Measurements from ENCODE around the gene DCDC2C. TPM values are rescaled to one million over a fixed set of nuclear protein-coding genes. Genes with fewer than 3 reads are reported as not detected.

DCDC2C gene
- total RNA-seq, 1 experiment from 2014 or later: not detected

DNA sequence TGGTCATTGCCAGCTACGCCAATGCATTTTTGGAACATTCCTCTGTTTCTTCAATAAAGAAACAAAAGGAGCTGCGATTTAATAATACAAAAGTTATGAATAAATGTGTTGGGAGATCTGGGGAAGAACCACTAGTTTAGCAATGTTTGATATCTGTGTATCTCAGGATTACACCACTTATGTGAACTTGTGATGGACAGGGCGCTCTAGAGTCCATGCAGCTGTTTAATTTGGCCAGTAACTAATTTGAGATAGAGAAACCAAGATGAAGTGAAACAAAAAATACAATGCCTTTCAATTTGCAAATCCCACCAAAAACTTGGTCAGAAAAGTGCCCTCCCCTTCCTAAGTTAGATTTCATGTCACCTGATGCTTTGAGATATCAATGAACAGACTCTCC is 6.8 kb upstream of the DCDC2C start:
- in situ Hi-C loops (cut with HindIII; ENCODE audit: low pct_unique_long_range_greater_than_20kb, low sequenced_read_pairs): no loop called here
- DNase-seq (ENCODE audit: low read depth, low spot score): no peak

DNA sequence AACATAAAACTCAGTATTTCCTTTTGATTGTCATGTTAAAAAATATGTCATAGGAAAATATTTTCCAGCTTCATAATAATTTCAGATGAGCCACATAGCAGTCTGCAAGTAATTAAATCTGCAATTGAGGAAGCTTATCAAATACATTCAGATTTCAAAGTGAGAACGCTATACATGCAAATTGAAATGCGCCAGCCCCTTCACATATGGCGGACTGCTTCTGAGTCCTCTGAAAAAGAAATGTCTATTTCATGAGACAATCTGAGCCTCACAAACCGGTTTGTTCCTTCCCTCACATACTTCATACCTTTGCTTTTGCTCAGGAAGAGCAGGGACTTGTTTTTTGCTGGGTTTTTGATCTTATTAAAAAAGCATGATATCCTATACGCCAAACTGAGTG is 2.3 kb upstream of the DCDC2C start:
- DNase-seq (ENCODE audit: low read depth, low spot score): no peak
- in situ Hi-C loops (cut with HindIII; ENCODE audit: low pct_unique_long_range_greater_than_20kb, low sequenced_read_pairs): no loop called here

DNA sequence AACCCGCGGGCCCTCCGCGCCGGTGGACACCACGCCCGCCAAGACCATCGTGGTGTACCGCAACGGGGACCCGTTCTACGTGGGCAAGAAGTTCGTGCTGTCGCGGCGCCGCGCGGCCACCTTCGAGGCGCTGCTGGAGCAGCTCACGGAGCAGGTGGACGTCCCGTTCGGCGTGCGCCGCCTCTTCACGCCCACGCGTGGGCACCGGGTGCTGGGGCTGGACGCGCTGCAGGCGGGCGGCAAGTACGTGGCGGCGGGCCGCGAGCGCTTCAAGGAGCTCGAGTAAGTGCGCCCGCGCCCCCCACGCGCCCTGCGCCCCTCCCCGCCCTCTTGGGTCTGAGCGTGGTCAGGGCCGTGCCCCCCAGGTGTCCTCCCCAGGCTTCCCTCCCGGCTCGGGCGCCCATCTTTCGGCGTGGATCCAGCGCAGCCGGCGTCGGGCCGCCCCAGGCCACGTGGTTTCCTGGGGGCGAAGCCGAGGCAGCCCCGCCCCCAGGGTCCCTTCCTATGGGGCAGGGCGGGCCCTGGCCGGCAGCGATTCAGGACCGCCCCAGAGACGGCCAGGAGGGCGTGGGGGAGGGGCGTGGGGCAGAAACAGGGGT is 481 bp downstream of the DCDC2C start:
- in situ Hi-C loops (cut with HindIII; ENCODE audit: low pct_unique_long_range_greater_than_20kb, low sequenced_read_pairs): no loop called here
- no peak for DNase-seq (ENCODE audit: low read depth, low spot score)

- no peak for DNase-seq (ENCODE audit: low read depth, low spot score)
- in situ Hi-C loops (cut with HindIII; ENCODE audit: low pct_unique_long_range_greater_than_20kb, low sequenced_read_pairs): no loop called here
Observed at GRCh38 chr2:3704692-3705091, 1.3 kb downstream of the DCDC2C start.

DNA sequence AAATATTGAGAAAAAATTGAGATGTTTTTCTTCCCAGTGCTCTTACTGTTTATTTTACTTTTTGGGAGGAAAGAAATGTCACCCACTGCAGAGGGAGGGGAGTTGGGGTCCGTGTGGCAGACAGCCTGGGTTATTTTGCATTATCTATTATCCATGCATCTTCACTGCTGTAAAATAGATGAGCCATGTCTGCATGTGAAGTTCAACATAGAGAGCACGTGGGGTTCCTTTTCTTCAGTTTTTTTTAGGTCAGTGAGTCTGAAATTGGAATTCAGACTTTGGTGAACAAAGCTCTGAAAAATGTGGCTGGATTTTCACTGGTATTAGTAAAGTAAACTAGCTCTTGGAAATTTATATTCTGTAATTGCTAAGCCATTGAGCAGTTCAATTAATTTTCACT is 2.4 kb downstream of the DCDC2C start:
- DNase-seq (ENCODE audit: low read depth, low spot score): no peak
- in situ Hi-C loops (cut with HindIII; ENCODE audit: low pct_unique_long_range_greater_than_20kb, low sequenced_read_pairs): no loop called here

DNA sequence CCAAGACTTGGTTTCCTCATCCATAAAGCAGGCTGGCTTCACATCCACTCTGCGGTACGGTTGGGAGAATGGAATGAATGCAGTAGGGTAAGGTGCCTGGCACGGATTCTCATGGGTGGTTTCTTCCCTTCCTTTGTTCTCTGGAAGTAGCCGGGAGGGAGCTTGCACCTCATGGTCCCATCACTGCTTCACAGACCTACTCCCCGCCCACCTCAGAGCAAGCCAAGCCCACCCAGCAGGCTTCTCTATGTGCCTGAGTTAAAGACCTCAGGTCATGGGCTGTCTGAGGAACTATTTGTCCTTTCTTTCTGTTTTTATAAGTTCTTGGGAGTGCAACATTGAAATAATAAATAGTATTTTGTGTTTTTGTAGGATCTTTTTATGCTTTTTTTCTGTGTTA is 3.5 kb downstream of the DCDC2C start:
- DNase-seq (ENCODE audit: low read depth, low spot score): no peak
- in situ Hi-C loops (cut with HindIII; ENCODE audit: low pct_unique_long_range_greater_than_20kb, low sequenced_read_pairs): no loop called here

- no peak for DNase-seq (ENCODE audit: low read depth, low spot score)
- in situ Hi-C loops (cut with HindIII; ENCODE audit: low pct_unique_long_range_greater_than_20kb, low sequenced_read_pairs): no loop called here
Observed at GRCh38 chr2:3708576-3708975, 5.2 kb downstream of the DCDC2C start.

- in situ Hi-C loops (cut with HindIII; ENCODE audit: low pct_unique_long_range_greater_than_20kb, low sequenced_read_pairs): no loop called here
- no peak for DNase-seq (ENCODE audit: low read depth, low spot score)
Observed at GRCh38 chr2:3709225-3709624, 5.8 kb downstream of the DCDC2C start.

GRCh38 chr2:3712424-3712823 is 9.0 kb downstream of the DCDC2C start:
- in situ Hi-C loops (cut with HindIII; ENCODE audit: low pct_unique_long_range_greater_than_20kb, low sequenced_read_pairs): no loop called here
- no peak for DNase-seq (ENCODE audit: low read depth, low spot score)

DNA sequence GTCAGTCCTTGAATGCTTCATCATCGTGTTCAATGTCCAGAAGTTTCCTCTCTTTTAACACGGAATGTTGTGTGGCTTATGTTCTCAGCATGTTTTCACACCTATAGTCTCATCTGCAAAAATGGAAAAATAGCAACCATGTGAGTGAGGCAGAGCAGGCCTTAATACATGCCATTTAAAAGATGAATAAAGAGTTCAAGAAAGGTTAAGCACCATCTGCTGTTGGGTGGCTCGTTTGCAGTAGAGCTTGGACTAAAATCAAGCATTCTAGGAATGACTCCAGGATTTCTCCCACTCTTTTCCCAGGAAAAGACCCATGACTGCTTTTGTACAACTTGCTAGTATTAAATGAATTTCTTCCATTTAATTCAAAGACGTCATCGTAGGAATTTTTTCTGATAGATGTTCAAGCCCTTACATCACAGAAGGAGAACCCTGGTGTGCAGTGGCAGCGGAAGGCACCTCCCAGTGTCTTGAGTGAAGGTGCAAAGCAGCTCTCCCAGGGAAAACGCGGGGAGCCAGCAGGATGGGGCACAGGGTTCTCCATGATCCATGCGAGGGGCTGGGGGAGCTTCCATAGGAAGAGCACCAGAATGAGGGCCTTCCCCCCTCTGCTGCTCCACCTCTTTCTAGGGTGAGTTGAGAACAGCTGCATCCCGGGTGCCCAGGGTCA is 9.6 kb downstream of the DCDC2C start:
- DNase-seq (ENCODE audit: low read depth, low spot score): no peak
- in situ Hi-C loops (cut with HindIII; ENCODE audit: low pct_unique_long_range_greater_than_20kb, low sequenced_read_pairs): no loop called here

DNA sequence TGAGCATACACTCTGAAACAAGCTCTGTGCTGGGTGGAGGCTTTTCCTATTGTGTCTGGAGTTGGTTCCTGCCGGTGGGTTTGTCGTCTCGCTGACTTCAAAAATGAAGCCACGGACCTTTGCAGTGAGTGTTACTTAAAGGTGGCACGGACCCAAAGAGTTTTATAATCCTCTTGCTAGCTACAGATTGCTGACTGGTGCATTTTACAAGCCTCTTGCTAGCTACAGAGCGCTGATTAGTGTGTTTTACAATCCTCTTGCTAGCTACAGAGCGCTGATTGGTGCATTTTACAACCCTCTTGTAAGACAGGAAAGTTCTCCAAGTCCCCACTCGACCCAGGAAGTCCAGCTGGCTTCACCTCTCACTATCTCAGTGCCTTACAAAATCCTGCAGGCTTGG is 15.3 kb downstream of the DCDC2C start:
- in situ Hi-C loops (cut with HindIII; ENCODE audit: low pct_unique_long_range_greater_than_20kb, low sequenced_read_pairs): no loop called here
- DNase-seq (ENCODE audit: low read depth, low spot score): no peak

GRCh38 chr2:3725002-3725401 is 21.6 kb downstream of the DCDC2C start:
- no peak for DNase-seq (ENCODE audit: low read depth, low spot score)
- in situ Hi-C loops (cut with HindIII; ENCODE audit: low pct_unique_long_range_greater_than_20kb, low sequenced_read_pairs): no loop called here

DNA sequence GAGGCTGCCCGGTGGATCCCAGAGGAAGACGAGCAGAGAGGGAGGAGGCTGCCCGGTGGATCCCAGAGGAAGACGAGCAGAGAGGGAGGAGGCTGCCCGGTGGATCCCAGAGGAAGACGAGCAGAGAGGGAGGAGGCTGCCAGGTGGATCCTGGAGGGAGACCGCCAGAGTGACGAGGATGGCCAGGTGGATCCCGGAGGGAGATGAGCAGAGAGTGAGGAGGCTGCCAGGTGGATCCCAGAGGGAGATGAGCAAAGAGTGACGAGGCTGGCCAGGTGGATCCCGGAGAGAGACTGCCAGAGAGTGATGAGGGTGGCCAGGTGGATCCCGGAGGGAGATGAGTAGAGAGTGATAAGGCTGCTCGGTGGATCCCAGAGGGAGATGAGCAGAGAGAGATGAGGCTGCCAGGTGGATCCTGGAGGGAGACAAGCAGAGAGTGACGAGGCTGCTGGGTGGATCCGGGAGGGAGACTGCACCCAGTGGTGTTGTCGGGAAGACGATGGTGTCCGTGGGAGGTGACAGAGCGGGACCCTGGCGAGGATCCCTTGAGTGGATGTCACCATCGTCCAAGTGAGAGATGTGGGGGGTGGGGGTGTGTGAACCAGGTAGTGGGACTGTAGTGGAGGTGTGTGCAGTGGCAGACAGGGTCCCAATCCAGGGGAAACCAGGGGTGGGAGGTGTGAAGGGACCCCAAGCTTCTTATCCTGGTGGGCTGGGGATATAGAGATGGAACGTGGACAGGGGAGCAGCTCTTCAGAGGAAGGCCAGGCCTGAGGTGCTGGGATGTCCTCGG is 22.3 kb downstream of the DCDC2C start:
- in situ Hi-C loops (cut with HindIII; ENCODE audit: low pct_unique_long_range_greater_than_20kb, low sequenced_read_pairs): no loop called here

GRCh38 chr2:3726511-3726910 is 23.1 kb downstream of the DCDC2C start:
- DNase-seq (ENCODE audit: low read depth, low spot score): no peak
- in situ Hi-C loops (cut with HindIII; ENCODE audit: low pct_unique_long_range_greater_than_20kb, low sequenced_read_pairs): no loop called here

More for the DNA sequence above, 22.3 kb downstream of the DCDC2C start:
- DNase-seq (ENCODE audit: low read depth, low spot score): no peak

GRCh38 chr2:3727397-3728045 is 24.1 kb downstream of the DCDC2C start:
- no peak for DNase-seq (ENCODE audit: low read depth, low spot score)
- in situ Hi-C loops (cut with HindIII; ENCODE audit: low pct_unique_long_range_greater_than_20kb, low sequenced_read_pairs): no loop called here

DNA sequence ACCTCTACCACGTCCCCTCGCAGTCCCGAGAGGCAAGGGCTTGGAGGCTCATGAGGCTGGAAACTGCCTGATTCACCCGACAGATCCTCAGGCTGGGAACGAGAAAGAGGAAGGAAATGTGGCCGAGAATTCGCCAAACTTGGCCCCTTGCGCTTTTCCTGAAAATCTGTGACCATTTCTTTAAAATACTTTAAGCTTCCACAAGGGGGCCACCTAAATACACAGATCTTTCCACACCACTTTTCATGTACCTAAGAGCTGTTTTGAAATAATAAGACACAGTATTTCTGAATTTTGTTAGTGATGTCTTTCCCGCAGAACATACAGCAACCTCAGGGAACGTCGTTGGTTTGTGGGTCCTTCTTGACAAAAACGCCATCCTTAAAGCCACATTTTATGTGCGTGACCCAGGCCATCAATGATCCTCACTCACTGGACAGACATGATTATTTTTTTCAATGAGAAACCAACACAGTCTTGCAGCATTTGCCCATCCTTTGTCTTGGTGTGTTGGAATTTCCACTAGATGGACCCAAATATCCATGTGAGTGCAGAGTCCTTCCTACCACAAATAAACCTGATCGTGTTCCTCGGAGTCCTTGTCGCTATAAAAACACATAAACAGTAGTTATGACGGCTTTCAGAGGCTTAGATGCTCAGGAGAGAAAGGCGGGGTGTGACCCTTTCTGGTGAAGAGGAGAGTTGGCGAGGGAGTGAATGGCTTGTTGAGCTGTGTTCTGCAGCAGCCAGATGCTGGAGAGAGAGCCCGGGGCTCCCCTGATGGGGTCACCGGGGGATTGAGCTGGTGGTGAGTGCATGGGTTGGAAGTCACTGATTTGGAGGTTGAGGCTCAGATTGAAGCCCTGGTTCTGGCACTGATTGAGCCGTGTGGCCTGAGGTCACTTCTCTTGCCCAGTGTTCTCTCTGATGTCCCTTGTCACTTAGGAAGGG is 25.0 kb downstream of the DCDC2C start:
- DNase-seq (ENCODE audit: low read depth, low spot score): peak; percentile 70
- in situ Hi-C loops (cut with HindIII; ENCODE audit: low pct_unique_long_range_greater_than_20kb, low sequenced_read_pairs): no loop called here

- in situ Hi-C loops (cut with HindIII; ENCODE audit: low pct_unique_long_range_greater_than_20kb, low sequenced_read_pairs): no loop called here
Observed at GRCh38 chr2:3729055-3729448, 25.7 kb downstream of the DCDC2C start.

More at GRCh38 chr2:3729055-3729448, 25.7 kb downstream of the DCDC2C start:
- no peak for DNase-seq (ENCODE audit: low read depth, low spot score)
